Astrocyte of the spinal cord (primary cell): ENCODE data around the gene PANK4.

Experiments used
- DNase-seq: peaks from one replicate; pipeline ENCODE4 v3.0.0; 2011; ENCODE audit warnings: low read depth, low spot score
- H3K4me3 ChIP-seq: 2 replicates; pipeline ENCODE4 v1.5.1; 2011; ENCODE audit warnings: low read depth, mild to moderate bottlenecking, low read length, moderate library complexity
- CTCF ChIP-seq: IDR thresholded peaks from 2 replicates; pipeline ENCODE4 v1.5.1; 2012; ENCODE audit warnings: low read depth, mild to moderate bottlenecking, low read length, inconsistent platforms
- in situ Hi-C: cut with HindIII; loops from 2 replicates; pipeline ENCODE4 v1.10.0; 2017; ENCODE audit warnings: low sequenced_read_pairs

The PANK4 gene

GRCh38 chr1:2473198-2473597, 53.2 kb downstream of the PANK4 start:
- TF ChIP-seq CTCF: no peak
- no peak overlapping the region for H3K4me3 ChIP-seq
- in situ Hi-C loops: no loop called here
- no peak for DNase-seq

- no peak for DNase-seq
- no peak for TF ChIP-seq CTCF
- in situ Hi-C loops: no loop called here
- H3K4me3 ChIP-seq: no peak overlapping the region
Observed at GRCh38 chr1:2472561-2473177, 53.7 kb downstream of the PANK4 start.

GRCh38 chr1:2472109-2472508, 54.3 kb downstream of the PANK4 start:
- in situ Hi-C loops: no loop called here
- DNase-seq: no peak
- TF ChIP-seq CTCF: no peak
- no peak overlapping the region for H3K4me3 ChIP-seq

- in situ Hi-C loops: no loop called here
- no peak for DNase-seq
- no peak overlapping the region for H3K4me3 ChIP-seq
- TF ChIP-seq CTCF: no peak
Observed at GRCh38 chr1:2471587-2472001, 54.8 kb downstream of the PANK4 start.

- H3K4me3 ChIP-seq: no peak overlapping the region
- TF ChIP-seq CTCF: no peak
- in situ Hi-C loops: no loop called here
Observed at GRCh38 chr1:2471159-2471471, 55.3 kb downstream of the PANK4 start.

GRCh38 chr1:2470290-2471158, 55.9 kb downstream of the PANK4 start:
- TF ChIP-seq CTCF: no peak
- in situ Hi-C loops: no loop called here
- no peak overlapping the region for H3K4me3 ChIP-seq
- DNase-seq: no peak

More at GRCh38 chr1:2471159-2471471, 55.3 kb downstream of the PANK4 start:
- DNase-seq: no peak
